Osteoblast (primary cell): ENCODE results near the gene NPAS1. TPM values are rescaled to one million over a fixed set of nuclear protein-coding genes. Genes with fewer than 3 reads are reported as not detected.
"Not testable (repeated sequence)": the region's sequence is repeated elsewhere in the genome, so short reads cannot be mapped to it uniquely, and the experiment has no call there.

ENCODE experiments used
- DNase-seq: peaks from one replicate; pipeline ENCODE4 v3.0.0; 2011; ENCODE audit warnings: low spot score, mixed read lengths; ENCODE audit not compliant: insufficient read length; ENCODE audit errors: missing footprints
- H2AFZ ChIP-seq: 2 replicates; pipeline ENCODE4 v1.6.0; 2011; ENCODE audit warnings: mild to moderate bottlenecking, low read length
- H3K27ac ChIP-seq: 2 replicates; pipeline ENCODE4 v1.5.1; 2011; ENCODE audit warnings: mild to moderate bottlenecking, low read depth, low read length, moderate library complexity
- H3K27me3 ChIP-seq: 2 replicates; pipeline ENCODE4 v1.6.0; 2012; ENCODE audit warnings: mild to moderate bottlenecking, control low read depth, inconsistent platforms, low read length, moderate library complexity; ENCODE audit not compliant: insufficient read depth
- H3K36me3 ChIP-seq: 2 replicates; pipeline ENCODE4 v1.5.1; 2011; ENCODE audit warnings: mild to moderate bottlenecking, low read length, control low read depth, moderate library complexity; ENCODE audit not compliant: insufficient read depth
- H3K4me1 ChIP-seq: 2 replicates; pipeline ENCODE4 v1.5.1; 2011; ENCODE audit warnings: mild to moderate bottlenecking, low read length, control low read depth, moderate library complexity; ENCODE audit not compliant: insufficient read depth
- H3K4me2 ChIP-seq: 2 replicates; pipeline ENCODE4 v1.6.0; 2011; ENCODE audit warnings: mild to moderate bottlenecking, low read length; ENCODE audit not compliant: insufficient read depth
- H3K4me3 ChIP-seq: fragments of 200-600 bp; sonication (generic); 3 replicates; pipeline ENCODE4 v1.5.1; 2012; ENCODE audit warnings: mild to moderate bottlenecking, low read length, inconsistent platforms; ENCODE audit not compliant: insufficient read depth
- H3K79me2 ChIP-seq: 2 replicates; pipeline ENCODE4 v1.6.0; 2012; ENCODE audit warnings: mild to moderate bottlenecking, low read length, control low read depth, inconsistent platforms; ENCODE audit not compliant: insufficient read depth
- H3K9me3 ChIP-seq: 2 replicates; pipeline ENCODE4 v1.5.1; 2011; ENCODE audit warnings: low read depth, low read length, control low read depth
- H4K20me1 ChIP-seq: 2 replicates; pipeline ENCODE4 v1.6.0; 2012; ENCODE audit warnings: mild to moderate bottlenecking, low read length, control low read depth; ENCODE audit not compliant: insufficient read depth
- total RNA-seq: library from RNA; depleted of rRNA; stranded (reverse); fragments of >200 nt; gene quantifications from 2 replicates; pipeline ENCODE4 v1.2.3, GENCODE V29; 2012
- TF ChIP-seq, protein P1 (sequence below): IDR thresholded peaks from 2 replicates; pipeline ENCODE4 v1.5.1; 2011; ENCODE audit warnings: mild to moderate bottlenecking, low read depth, low read length, moderate library complexity; ENCODE audit errors: extremely low read depth

Gene NPAS1
- total RNA-seq, 1 donor: 0.72 TPM

DNA sequence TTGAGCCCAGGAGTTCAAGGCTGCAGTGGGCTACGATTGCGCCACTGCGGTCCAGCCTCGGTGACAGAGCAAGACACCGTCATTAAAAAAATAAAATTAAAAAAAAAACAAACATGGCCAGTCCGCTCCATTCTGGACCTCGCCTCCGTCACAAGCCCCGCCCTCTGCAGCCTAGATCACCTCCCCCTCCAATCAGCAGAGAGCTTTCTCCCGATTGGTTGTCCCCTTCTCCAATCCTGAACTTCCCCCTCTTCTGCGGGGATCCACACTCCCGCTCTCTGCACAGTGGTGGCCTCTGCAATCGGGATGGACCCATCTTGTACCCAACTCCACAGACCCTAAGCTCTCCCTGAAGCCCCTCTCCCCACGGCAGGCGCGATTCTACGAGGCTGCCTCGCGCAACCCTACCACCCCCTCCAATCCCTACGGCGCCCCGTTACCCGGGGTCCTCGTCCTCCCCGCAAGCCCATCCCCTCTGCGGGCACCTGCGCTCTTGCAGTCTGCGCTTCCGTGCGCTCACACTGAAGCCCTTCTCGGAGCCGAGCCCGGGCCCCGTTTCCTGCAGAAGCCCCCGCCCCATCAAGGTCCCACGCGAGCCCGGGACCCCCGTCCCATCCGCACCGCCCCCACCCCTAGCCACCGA is 28.2 kb downstream of the NPAS1 start:
- no peaks in the 10 kb centered on the region for H3K9me3 ChIP-seq
- peak overlapping the region; percentile 90 for H2AFZ ChIP-seq
- H3K4me2 ChIP-seq: peak overlapping the region; percentile 91
- H4K20me1 ChIP-seq: no peaks in the 10 kb centered on the region
- DNase-seq: peak; percentile 100
- peak overlapping the region; percentile 47 for H3K27ac ChIP-seq
- H3K4me1 ChIP-seq: peaks cover 5% of the 10 kb centered on the region
- peak overlapping the region; percentile 83 for H3K4me3 ChIP-seq
- H3K27me3 ChIP-seq: no peaks in the 10 kb centered on the region
- no peaks in the 10 kb centered on the region for H3K36me3 ChIP-seq
- H3K79me2 ChIP-seq: no peaks in the 10 kb centered on the region
- TF ChIP-seq, protein P1, sequence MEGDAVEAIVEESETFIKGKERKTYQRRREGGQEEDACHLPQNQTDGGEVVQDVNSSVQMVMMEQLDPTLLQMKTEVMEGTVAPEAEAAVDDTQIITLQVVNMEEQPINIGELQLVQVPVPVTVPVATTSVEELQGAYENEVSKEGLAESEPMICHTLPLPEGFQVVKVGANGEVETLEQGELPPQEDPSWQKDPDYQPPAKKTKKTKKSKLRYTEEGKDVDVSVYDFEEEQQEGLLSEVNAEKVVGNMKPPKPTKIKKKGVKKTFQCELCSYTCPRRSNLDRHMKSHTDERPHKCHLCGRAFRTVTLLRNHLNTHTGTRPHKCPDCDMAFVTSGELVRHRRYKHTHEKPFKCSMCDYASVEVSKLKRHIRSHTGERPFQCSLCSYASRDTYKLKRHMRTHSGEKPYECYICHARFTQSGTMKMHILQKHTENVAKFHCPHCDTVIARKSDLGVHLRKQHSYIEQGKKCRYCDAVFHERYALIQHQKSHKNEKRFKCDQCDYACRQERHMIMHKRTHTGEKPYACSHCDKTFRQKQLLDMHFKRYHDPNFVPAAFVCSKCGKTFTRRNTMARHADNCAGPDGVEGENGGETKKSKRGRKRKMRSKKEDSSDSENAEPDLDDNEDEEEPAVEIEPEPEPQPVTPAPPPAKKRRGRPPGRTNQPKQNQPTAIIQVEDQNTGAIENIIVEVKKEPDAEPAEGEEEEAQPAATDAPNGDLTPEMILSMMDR: no peak

GRCh38 chr19:47049307-47049700 is 29.7 kb downstream of the NPAS1 start:
- Histone ChIP-seq H4K20me1 (no peaks in the 10 kb centered on the region), H3K4me1 (peaks cover 5% of the 10 kb centered on the region), H3K9me3 (no peaks in the 10 kb centered on the region), H3K4me2 (peak overlapping the region; percentile 36), H3K27me3 (no peaks in the 10 kb centered on the region), H3K4me3 (peak overlapping the region; percentile 39), H3K36me3 (no peaks in the 10 kb centered on the region), H2AFZ (peak overlapping the region; percentile 72), H3K27ac (no peak overlapping the region), H3K79me2 (no peaks in the 10 kb centered on the region)
- TF ChIP-seq, protein P1: no peak
- peak; percentile 88 for DNase-seq

- H3K4me2 ChIP-seq, DNase-seq, H3K4me3 ChIP-seq, H3K27ac ChIP-seq, H3K27me3 ChIP-seq, H4K20me1 ChIP-seq, H2AFZ ChIP-seq, H3K9me3 ChIP-seq, H3K79me2 ChIP-seq, H3K4me1 ChIP-seq, H3K36me3 ChIP-seq: not testable (repeated sequence)
Observed at GRCh38 chr19:47050562-47050961, 30.9 kb downstream of the NPAS1 start.

DNA sequence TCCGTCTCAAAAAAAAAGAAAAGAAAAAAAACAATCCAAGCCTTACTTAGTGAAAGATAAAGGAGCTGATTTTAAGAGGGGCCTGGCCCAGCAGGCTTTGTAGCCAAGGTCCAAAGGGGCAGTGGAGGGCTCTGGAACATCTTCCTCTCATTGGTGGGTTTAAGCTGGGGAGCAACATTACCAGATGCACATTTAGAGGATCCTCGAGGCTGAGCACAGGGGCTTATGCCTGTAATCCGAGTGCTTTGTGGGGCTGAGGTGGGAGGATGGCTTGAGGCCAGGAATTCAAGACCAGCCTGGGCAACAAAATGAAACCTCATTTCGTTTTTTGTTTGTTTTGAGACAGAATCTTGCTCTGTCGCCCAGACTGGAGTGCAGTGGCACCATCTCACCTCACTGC is 36.8 kb downstream of the NPAS1 start:
- Histone ChIP-seq H3K9me3 (no peaks in the 10 kb centered on the region), H2AFZ (no peak overlapping the region), H3K79me2 (no peaks in the 10 kb centered on the region), H3K27ac (no peak overlapping the region), H3K27me3 (no peaks in the 10 kb centered on the region), H3K4me1 (no peaks in the 10 kb centered on the region), H3K4me2 (no peak overlapping the region), H3K4me3 (no peak overlapping the region), H4K20me1 (no peaks in the 10 kb centered on the region), H3K36me3 (no peaks in the 10 kb centered on the region)
- no peak for DNase-seq
- TF ChIP-seq, protein P1: no peak
